GM23338 (cell line): Measurements from ENCODE around the gene SLFN13. TPM values are rescaled to one million over a fixed set of nuclear protein-coding genes. Genes with fewer than 3 reads are reported as not detected.

Source experiments
- ATAC-seq: fragments of 200-7000 bp; cut with Tn5 transposase; 3 replicates; pipeline ENCODE4 v1.9.1; 2020
- DNase-seq: peaks from one replicate; pipeline ENCODE4 v3.0.0-alpha.2; 2015; ENCODE audit warnings: low spot score
- H2AFZ ChIP-seq: fragments of 200-600 bp; sonication (generic); 2 replicates; pipeline ENCODE4 v1.8.0; 2016; ENCODE audit warnings: antibody characterized with exemption, mild to moderate bottlenecking, moderate library complexity
- H3F3A ChIP-seq: fragments of 200-600 bp; sonication (generic); replicated peaks from 2 replicates; pipeline ENCODE4 v1.8.0; 2017; ENCODE audit warnings: antibody characterized with exemption, mixed run types, low read depth
- H3K27ac ChIP-seq: fragments of 200-600 bp; sonication (generic); 2 replicates; pipeline ENCODE4 v1.6.1; 2016; ENCODE audit warnings: low read depth
- H3K27me3 ChIP-seq: fragments of 200-600 bp; sonication (generic); 2 replicates; pipeline ENCODE4 v1.8.0; 2016; ENCODE audit warnings: mild to moderate bottlenecking, mixed run types, moderate library complexity; ENCODE audit not compliant: insufficient read depth
- H3K36me3 ChIP-seq: fragments of 200-600 bp; sonication (generic); 2 replicates; pipeline ENCODE4 v1.8.0; 2016; ENCODE audit warnings: mild to moderate bottlenecking; ENCODE audit not compliant: insufficient read depth
- H3K4me1 ChIP-seq: fragments of 200-600 bp; sonication (generic); 2 replicates; pipeline ENCODE4 v1.8.0; 2016; ENCODE audit warnings: mild to moderate bottlenecking, moderate library complexity; ENCODE audit not compliant: insufficient read depth
- H3K4me2 ChIP-seq: fragments of 200-600 bp; sonication (generic); 2 replicates; pipeline ENCODE4 v1.7.1; 2017; ENCODE audit warnings: mixed run types
- H3K4me3 ChIP-seq: fragments of 200-600 bp; sonication (generic); 2 replicates; pipeline ENCODE4 v1.6.1; 2016; ENCODE audit warnings: mixed run types
- H3K79me2 ChIP-seq: fragments of 200-600 bp; sonication (generic); replicated peaks from 2 replicates; pipeline ENCODE4 v1.8.0; 2017; ENCODE audit warnings: mild to moderate bottlenecking; ENCODE audit not compliant: insufficient read depth
- H3K9me2 ChIP-seq: fragments of 200-600 bp; sonication (generic); 2 replicates; pipeline ENCODE4 v1.8.0; 2017; ENCODE audit not compliant: insufficient read depth
- H4K20me1 ChIP-seq: fragments of 200-600 bp; sonication (generic); replicated peaks from 2 replicates; pipeline ENCODE4 v1.8.0; 2017; ENCODE audit warnings: mild to moderate bottlenecking; ENCODE audit not compliant: insufficient read depth
- H3K27ac Mint-ChIP-seq: 2 replicates; pipeline ENCODE4 v1.8.0; 2020; ENCODE audit warnings: inconsistent platforms, mild to moderate bottlenecking, moderate library complexity, mixed read lengths
- H3K27me3 Mint-ChIP-seq: 3 replicates; pipeline ENCODE4 v1.8.0; 2022; ENCODE audit warnings: low read depth, mild to moderate bottlenecking, moderate library complexity, mixed read lengths, inconsistent platforms; ENCODE audit not compliant: insufficient read depth, poor library complexity
- H3K36me3 Mint-ChIP-seq: 3 replicates; pipeline ENCODE4 v1.8.0; 2021; ENCODE audit warnings: low read depth, mild to moderate bottlenecking, inconsistent platforms, moderate library complexity, mixed read lengths
- H3K4me1 Mint-ChIP-seq: 3 replicates; pipeline ENCODE4 v1.8.0; 2020; ENCODE audit warnings: mild to moderate bottlenecking, inconsistent platforms, mixed read lengths
- H3K4me3 Mint-ChIP-seq: 3 replicates; pipeline ENCODE4 v1.8.0; 2021; ENCODE audit warnings: moderate library complexity, mild to moderate bottlenecking, inconsistent platforms, mixed read lengths
- H3K9me3 Mint-ChIP-seq: 3 replicates; pipeline ENCODE4 v1.8.0; 2020; ENCODE audit warnings: moderate library complexity, mild to moderate bottlenecking, inconsistent platforms, mixed read lengths
- CREB1 ChIP-seq: fragments of 250-450 bp; sonication (Bioruptor Pico); IDR thresholded peaks from 2 replicates; pipeline ENCODE4 v1.5.0; 2020; ENCODE audit warnings: low read depth, mild to moderate bottlenecking, moderate library complexity
- EZH2 ChIP-seq: fragments of 200-600 bp; sonication (generic); IDR thresholded peaks from one replicate; pipeline ENCODE4 v1.8.0; 2017; ENCODE audit warnings: antibody characterized with exemption, mild to moderate bottlenecking, low read depth; ENCODE audit not compliant: unreplicated experiment
- EZH2phosphoT487 ChIP-seq: fragments of 200-600 bp; sonication (generic); IDR thresholded peaks from one replicate; pipeline ENCODE4 v1.8.1; 2018; ENCODE audit warnings: antibody characterized with exemption; ENCODE audit not compliant: unreplicated experiment
- JUNB ChIP-seq: IDR thresholded peaks from one replicate; pipeline ENCODE4 v1.6.1; 2016; ENCODE audit warnings: antibody characterized with exemption; ENCODE audit not compliant: unreplicated experiment
- NANOG ChIP-seq: IDR thresholded peaks from 2 replicates; pipeline ENCODE4 v1.6.1; 2016; ENCODE audit warnings: antibody characterized with exemption, borderline replicate concordance
- POLR2AphosphoS5 ChIP-seq: IDR thresholded peaks from 2 replicates; pipeline ENCODE4 v1.6.1; 2016; ENCODE audit warnings: antibody characterized with exemption, low read depth
- STAT1 ChIP-seq: IDR thresholded peaks from one replicate; pipeline ENCODE4 v1.6.1; 2016; ENCODE audit warnings: antibody characterized with exemption; ENCODE audit not compliant: unreplicated experiment
- ZNF114 ChIP-seq: fragments of 250-450 bp; sonication (Bioruptor Pico); IDR thresholded peaks from 2 replicates; pipeline ENCODE4 v1.5.0; 2020; ENCODE audit warnings: mild to moderate bottlenecking, moderate library complexity
- ZNF331 ChIP-seq: fragments of 250-450 bp; sonication (Bioruptor Pico); IDR thresholded peaks from 2 replicates; pipeline ENCODE4 v1.5.0; 2020; ENCODE audit warnings: low read depth, mild to moderate bottlenecking, moderate library complexity
- polyA plus RNA-seq: library from polyadenylated mRNA; unstranded; fragments of >200 nt; fragmentation: Nextera tagmentation; extraction: Ambion mirVana; gene quantifications from 2 replicates; pipeline ENCODE4 v1.2.1, GENCODE V29; 2016
- total RNA-seq: library from RNA; depleted of rRNA; stranded (reverse); fragments of >200 nt; shearing (Covaris generic); gene quantifications from 2 replicates; pipeline ENCODE4 v1.2.3, GENCODE V29; 2014
- TF ChIP-seq, protein P1 (sequence below): IDR thresholded peaks from 2 replicates; pipeline ENCODE4 v1.6.1; 2016; ENCODE audit warnings: antibody characterized with exemption
- TF ChIP-seq, protein P2 (sequence below): fragments of 250-450 bp; sonication (Bioruptor Pico); IDR thresholded peaks from 2 replicates; pipeline ENCODE4 v1.5.0; 2020; ENCODE audit warnings: mild to moderate bottlenecking, moderate library complexity
- TF ChIP-seq, protein P3 (sequence below): IDR thresholded peaks from one replicate; pipeline ENCODE4 v1.6.1; 2018; ENCODE audit warnings: antibody characterized with exemption; ENCODE audit not compliant: unreplicated experiment
- TF ChIP-seq, protein P4 (sequence below), 2 experiments: fragments of 200-600 bp in 1 of 2; sonication (generic) in 1 of 2; conservative IDR thresholded peaks; 2 replicates each; pipeline versions ENCODE4 v1.5.1 to v1.6.1; 2016 to 2017; ENCODE audit warnings: antibody characterized with exemption in 2 of 2, low read depth in 2 of 2, mild to moderate bottlenecking in 2 of 2, moderate library complexity in 1 of 2

SLFN13 gene
- total and polyA plus RNA-seq, 2 experiments from 2014 or later = 1.0 to 3.1 TPM

DNA sequence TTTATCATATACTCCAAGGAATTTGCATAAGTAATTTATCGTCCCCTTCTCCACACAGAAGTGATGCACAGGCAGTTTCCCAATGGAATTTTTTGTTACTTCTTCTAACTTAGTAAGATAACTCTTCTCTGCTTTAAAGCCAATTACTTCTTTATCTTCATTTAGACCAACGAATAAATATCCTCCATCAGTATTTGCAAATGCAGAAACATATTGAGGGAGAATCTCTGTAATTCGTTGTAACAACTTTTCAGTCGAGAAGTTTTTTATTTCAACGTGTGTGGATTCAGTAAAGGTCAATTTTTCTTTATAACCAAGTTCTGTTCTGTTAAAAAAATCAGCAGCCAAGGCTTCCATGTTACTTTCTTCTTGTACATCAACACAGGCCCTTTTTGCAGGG lies 30.7 kb upstream of the SLFN13 start:
- Histone ChIP-seq H3K4me2 (no peak overlapping the region), H2AFZ (no peak overlapping the region), H3K4me3 (no peak overlapping the region), H4K20me1 (no peaks in the 10 kb centered on the region), H3K9me2 (no peaks in the 10 kb centered on the region), H3F3A (no peaks in the 10 kb centered on the region), H3K36me3 (no peaks in the 10 kb centered on the region), H3K79me2 (no peaks in the 10 kb centered on the region), H3K4me1 (no peaks in the 10 kb centered on the region), H3K27me3 (peaks cover 93% of the 10 kb centered on the region), H3K27ac (no peak overlapping the region)
- no peaks in the 10 kb centered on the region for H3K36me3 Mint-ChIP-seq
- no peaks in the 10 kb centered on the region for H3K4me1 Mint-ChIP-seq
- H3K27ac Mint-ChIP-seq = no peak overlapping the region
- no peak for TF ChIP-seq ZNF331 (CRISPR knock-in tag)
- TF ChIP-seq CREB1 (CRISPR knock-in tag) = no peak
- no peak for TF ChIP-seq ZNF114 (CRISPR knock-in tag)
- TF ChIP-seq, protein P1, sequence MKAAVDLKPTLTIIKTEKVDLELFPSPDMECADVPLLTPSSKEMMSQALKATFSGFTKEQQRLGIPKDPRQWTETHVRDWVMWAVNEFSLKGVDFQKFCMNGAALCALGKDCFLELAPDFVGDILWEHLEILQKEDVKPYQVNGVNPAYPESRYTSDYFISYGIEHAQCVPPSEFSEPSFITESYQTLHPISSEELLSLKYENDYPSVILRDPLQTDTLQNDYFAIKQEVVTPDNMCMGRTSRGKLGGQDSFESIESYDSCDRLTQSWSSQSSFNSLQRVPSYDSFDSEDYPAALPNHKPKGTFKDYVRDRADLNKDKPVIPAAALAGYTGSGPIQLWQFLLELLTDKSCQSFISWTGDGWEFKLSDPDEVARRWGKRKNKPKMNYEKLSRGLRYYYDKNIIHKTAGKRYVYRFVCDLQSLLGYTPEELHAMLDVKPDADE = no peak
- TF ChIP-seq JUNB = no peak
- no peak for TF ChIP-seq EZH2
- no peak for TF ChIP-seq STAT1
- TF ChIP-seq, protein P2, sequence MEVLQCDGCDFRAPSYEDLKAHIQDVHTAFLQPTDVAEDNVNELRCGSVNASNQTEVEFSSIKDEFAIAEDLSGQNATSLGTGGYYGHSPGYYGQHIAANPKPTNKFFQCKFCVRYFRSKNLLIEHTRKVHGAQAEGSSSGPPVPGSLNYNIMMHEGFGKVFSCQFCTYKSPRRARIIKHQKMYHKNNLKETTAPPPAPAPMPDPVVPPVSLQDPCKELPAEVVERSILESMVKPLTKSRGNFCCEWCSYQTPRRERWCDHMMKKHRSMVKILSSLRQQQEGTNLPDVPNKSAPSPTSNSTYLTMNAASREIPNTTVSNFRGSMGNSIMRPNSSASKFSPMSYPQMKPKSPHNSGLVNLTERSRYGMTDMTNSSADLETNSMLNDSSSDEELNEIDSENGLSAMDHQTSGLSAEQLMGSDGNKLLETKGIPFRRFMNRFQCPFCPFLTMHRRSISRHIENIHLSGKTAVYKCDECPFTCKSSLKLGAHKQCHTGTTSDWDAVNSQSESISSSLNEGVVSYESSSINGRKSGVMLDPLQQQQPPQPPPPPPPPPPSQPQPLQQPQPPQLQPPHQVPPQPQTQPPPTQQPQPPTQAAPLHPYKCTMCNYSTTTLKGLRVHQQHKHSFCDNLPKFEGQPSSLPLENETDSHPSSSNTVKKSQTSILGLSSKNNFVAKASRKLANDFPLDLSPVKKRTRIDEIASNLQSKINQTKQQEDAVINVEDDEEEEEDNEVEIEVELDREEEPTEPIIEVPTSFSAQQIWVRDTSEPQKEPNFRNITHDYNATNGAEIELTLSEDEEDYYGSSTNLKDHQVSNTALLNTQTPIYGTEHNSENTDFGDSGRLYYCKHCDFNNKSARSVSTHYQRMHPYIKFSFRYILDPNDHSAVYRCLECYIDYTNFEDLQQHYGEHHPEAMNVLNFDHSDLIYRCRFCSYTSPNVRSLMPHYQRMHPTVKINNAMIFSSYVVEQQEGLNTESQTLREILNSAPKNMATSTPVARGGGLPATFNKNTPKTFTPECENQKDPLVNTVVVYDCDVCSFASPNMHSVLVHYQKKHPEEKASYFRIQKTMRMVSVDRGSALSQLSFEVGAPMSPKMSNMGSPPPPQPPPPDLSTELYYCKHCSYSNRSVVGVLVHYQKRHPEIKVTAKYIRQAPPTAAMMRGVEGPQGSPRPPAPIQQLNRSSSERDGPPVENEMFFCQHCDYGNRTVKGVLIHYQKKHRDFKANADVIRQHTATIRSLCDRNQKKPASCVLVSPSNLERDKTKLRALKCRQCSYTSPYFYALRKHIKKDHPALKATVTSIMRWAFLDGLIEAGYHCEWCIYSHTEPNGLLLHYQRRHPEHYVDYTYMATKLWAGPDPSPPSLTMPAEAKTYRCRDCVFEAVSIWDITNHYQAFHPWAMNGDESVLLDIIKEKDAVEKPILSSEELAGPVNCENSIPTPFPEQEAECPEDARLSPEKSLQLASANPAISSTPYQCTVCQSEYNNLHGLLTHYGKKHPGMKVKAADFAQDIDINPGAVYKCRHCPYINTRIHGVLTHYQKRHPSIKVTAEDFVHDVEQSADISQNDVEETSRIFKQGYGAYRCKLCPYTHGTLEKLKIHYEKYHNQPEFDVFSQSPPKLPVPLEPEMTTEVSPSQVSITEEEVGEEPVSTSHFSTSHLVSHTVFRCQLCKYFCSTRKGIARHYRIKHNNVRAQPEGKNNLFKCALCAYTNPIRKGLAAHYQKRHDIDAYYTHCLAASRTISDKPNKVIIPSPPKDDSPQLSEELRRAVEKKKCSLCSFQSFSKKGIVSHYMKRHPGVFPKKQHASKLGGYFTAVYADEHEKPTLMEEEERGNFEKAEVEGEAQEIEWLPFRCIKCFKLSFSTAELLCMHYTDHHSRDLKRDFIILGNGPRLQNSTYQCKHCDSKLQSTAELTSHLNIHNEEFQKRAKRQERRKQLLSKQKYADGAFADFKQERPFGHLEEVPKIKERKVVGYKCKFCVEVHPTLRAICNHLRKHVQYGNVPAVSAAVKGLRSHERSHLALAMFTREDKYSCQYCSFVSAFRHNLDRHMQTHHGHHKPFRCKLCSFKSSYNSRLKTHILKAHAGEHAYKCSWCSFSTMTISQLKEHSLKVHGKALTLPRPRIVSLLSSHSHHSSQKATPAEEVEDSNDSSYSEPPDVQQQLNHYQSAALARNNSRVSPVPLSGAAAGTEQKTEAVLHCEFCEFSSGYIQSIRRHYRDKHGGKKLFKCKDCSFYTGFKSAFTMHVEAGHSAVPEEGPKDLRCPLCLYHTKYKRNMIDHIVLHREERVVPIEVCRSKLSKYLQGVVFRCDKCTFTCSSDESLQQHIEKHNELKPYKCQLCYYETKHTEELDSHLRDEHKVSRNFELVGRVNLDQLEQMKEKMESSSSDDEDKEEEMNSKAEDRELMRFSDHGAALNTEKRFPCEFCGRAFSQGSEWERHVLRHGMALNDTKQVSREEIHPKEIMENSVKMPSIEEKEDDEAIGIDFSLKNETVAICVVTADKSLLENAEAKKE (CRISPR knock-in tag) = no peak
- TF ChIP-seq, protein P3, sequence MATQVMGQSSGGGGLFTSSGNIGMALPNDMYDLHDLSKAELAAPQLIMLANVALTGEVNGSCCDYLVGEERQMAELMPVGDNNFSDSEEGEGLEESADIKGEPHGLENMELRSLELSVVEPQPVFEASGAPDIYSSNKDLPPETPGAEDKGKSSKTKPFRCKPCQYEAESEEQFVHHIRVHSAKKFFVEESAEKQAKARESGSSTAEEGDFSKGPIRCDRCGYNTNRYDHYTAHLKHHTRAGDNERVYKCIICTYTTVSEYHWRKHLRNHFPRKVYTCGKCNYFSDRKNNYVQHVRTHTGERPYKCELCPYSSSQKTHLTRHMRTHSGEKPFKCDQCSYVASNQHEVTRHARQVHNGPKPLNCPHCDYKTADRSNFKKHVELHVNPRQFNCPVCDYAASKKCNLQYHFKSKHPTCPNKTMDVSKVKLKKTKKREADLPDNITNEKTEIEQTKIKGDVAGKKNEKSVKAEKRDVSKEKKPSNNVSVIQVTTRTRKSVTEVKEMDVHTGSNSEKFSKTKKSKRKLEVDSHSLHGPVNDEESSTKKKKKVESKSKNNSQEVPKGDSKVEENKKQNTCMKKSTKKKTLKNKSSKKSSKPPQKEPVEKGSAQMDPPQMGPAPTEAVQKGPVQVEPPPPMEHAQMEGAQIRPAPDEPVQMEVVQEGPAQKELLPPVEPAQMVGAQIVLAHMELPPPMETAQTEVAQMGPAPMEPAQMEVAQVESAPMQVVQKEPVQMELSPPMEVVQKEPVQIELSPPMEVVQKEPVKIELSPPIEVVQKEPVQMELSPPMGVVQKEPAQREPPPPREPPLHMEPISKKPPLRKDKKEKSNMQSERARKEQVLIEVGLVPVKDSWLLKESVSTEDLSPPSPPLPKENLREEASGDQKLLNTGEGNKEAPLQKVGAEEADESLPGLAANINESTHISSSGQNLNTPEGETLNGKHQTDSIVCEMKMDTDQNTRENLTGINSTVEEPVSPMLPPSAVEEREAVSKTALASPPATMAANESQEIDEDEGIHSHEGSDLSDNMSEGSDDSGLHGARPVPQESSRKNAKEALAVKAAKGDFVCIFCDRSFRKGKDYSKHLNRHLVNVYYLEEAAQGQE = no peak
- no peak for TF ChIP-seq NANOG
- TF ChIP-seq EZH2phosphoT487 = no peak
- TF ChIP-seq, protein P4, sequence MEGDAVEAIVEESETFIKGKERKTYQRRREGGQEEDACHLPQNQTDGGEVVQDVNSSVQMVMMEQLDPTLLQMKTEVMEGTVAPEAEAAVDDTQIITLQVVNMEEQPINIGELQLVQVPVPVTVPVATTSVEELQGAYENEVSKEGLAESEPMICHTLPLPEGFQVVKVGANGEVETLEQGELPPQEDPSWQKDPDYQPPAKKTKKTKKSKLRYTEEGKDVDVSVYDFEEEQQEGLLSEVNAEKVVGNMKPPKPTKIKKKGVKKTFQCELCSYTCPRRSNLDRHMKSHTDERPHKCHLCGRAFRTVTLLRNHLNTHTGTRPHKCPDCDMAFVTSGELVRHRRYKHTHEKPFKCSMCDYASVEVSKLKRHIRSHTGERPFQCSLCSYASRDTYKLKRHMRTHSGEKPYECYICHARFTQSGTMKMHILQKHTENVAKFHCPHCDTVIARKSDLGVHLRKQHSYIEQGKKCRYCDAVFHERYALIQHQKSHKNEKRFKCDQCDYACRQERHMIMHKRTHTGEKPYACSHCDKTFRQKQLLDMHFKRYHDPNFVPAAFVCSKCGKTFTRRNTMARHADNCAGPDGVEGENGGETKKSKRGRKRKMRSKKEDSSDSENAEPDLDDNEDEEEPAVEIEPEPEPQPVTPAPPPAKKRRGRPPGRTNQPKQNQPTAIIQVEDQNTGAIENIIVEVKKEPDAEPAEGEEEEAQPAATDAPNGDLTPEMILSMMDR (conservative IDR thresholded peaks at IDR 0.05; ENCODE audit: low read depth in 2 of 2) = no peak
- TF ChIP-seq POLR2AphosphoS5 = no peak
- no peak for DNase-seq
- no peak for ATAC-seq
- H3K27me3 Mint-ChIP-seq = peaks cover 24% of the 10 kb centered on the region
- H3K9me3 Mint-ChIP-seq = peaks cover 15% of the 10 kb centered on the region
- H3K4me3 Mint-ChIP-seq = no peak overlapping the region
